Fibroblast of lung (primary cell): ENCODE results near the gene FBRSL1. TPM values are rescaled to one million over a fixed set of nuclear protein-coding genes. Genes with fewer than 3 reads are reported as not detected.
"Not testable (repeated sequence)": the region's sequence is repeated elsewhere in the genome, so short reads cannot be mapped to it uniquely, and the experiment has no call there.

Experiments used
- DNase-seq, 2 donors: peaks; one replicate each; pipeline versions ENCODE4 v3.0.0 to v3.0.0-alpha.2; 2010; ENCODE audit warnings: low read depth in 2 of 2
- H2AFZ ChIP-seq: 2 replicates; pipeline ENCODE4 v1.5.1; 2012; ENCODE audit warnings: low read length, control low read depth, inconsistent platforms
- H3K27ac ChIP-seq: 2 replicates; pipeline ENCODE4 v1.5.1; 2011; ENCODE audit warnings: low read length, control low read depth; ENCODE audit not compliant: insufficient read depth
- H3K27me3 ChIP-seq: 2 replicates; pipeline ENCODE4 v1.5.1; 2011; ENCODE audit warnings: mild to moderate bottlenecking, low read length; ENCODE audit not compliant: control insufficient read depth, insufficient read depth
- H3K36me3 ChIP-seq: 2 replicates; pipeline ENCODE4 v1.5.1; 2011; ENCODE audit warnings: low read length; ENCODE audit not compliant: control insufficient read depth, insufficient read depth
- H3K4me1 ChIP-seq: 2 replicates; pipeline ENCODE4 v1.5.1; 2011; ENCODE audit warnings: low read length; ENCODE audit not compliant: control insufficient read depth, insufficient read depth; ENCODE audit errors: extremely low read depth
- H3K4me2 ChIP-seq: 2 replicates; pipeline ENCODE4 v1.5.1; 2011; ENCODE audit warnings: low read length, control low read depth; ENCODE audit not compliant: insufficient read depth; ENCODE audit errors: extremely low read depth
- H3K4me3 ChIP-seq, 4 experiments: fragments of 200-600 bp in 1 of 4; sonication (generic) in 1 of 4; replicated peaks in 1 of 4; 2 replicates each; pipeline ENCODE4 v1.5.1; 2011 to 2016; ENCODE audit warnings: low read length in 4 of 4, low read depth in 3 of 4, mild to moderate bottlenecking in 3 of 4, control low read depth in 2 of 4, inconsistent platforms in 1 of 4, mixed read lengths in 1 of 4; ENCODE audit not compliant: insufficient read depth in 1 of 4; ENCODE audit errors: control extremely low read depth in 1 of 4
- H3K79me2 ChIP-seq: 2 replicates; pipeline ENCODE4 v1.5.1; 2012; ENCODE audit warnings: mild to moderate bottlenecking, low read length, inconsistent platforms; ENCODE audit not compliant: control insufficient read depth, insufficient read depth
- H3K9ac ChIP-seq: 2 replicates; pipeline ENCODE4 v1.5.1; 2011; ENCODE audit warnings: mild to moderate bottlenecking, low read length, control low read depth; ENCODE audit not compliant: insufficient read depth
- H3K9me3 ChIP-seq: 2 replicates; pipeline ENCODE4 v1.5.1; 2012; ENCODE audit warnings: low read depth, low read length; ENCODE audit not compliant: control insufficient read depth, insufficient read depth
- H4K20me1 ChIP-seq: 2 replicates; pipeline ENCODE4 v1.5.1; 2011; ENCODE audit warnings: low read length; ENCODE audit not compliant: control insufficient read depth, insufficient read depth; ENCODE audit errors: extremely low read depth
- CTCF ChIP-seq, 2 donors: IDR thresholded peaks in 1 of 2; conservative IDR thresholded peaks in 1 of 2; 1 replicate in 1 of 2; 2 replicates in 1 of 2; pipeline ENCODE4 v1.5.1; 2011 to 2012; ENCODE audit warnings: low read length in 2 of 2, control low read depth in 1 of 2, inconsistent platforms in 1 of 2, low read depth in 1 of 2, mild to moderate bottlenecking in 1 of 2
- EZH2 ChIP-seq: IDR thresholded peaks from 2 replicates; pipeline ENCODE4 v1.5.1; 2012; ENCODE audit warnings: low read length, control low read depth, mild to moderate bottlenecking; ENCODE audit errors: missing control alignments
- polyA minus RNA-seq: library from RNA; depleted of rRNA, polyadenylated mRNA; stranded (reverse); fragments of >200 nt; gene quantifications from 2 replicates; pipeline ENCODE4 v1.2.3, GENCODE V29; 2011; ENCODE audit warnings: low replicate concordance
- polyA plus RNA-seq, 2 donors: library from polyadenylated mRNA; depleted of rRNA in 1 of 2; stranded (reverse) in 1 of 2; unstranded in 1 of 2; fragments of >200 nt; gene quantifications; 2 replicates each; pipeline ENCODE4 v1.2.1, GENCODE V29; 2011 to 2012; ENCODE audit warnings: missing spikeins in 1 of 2
- total RNA-seq: library from RNA; depleted of rRNA; stranded (reverse); fragments of >200 nt; gene quantifications from 2 replicates; pipeline ENCODE4 v1.2.1, GENCODE V29; 2014

FBRSL1 gene
- total RNA-seq = 1.8 and 2.1 TPM in 2 replicates
- polyA plus RNA-seq = 1.4 and 2.3 TPM in 2 replicates
- polyA plus RNA-seq (2012) = 15.6 and 23.0 TPM in 2 replicates
- polyA minus RNA-seq = 1.9 and 24.2 TPM in 2 replicates

DNA sequence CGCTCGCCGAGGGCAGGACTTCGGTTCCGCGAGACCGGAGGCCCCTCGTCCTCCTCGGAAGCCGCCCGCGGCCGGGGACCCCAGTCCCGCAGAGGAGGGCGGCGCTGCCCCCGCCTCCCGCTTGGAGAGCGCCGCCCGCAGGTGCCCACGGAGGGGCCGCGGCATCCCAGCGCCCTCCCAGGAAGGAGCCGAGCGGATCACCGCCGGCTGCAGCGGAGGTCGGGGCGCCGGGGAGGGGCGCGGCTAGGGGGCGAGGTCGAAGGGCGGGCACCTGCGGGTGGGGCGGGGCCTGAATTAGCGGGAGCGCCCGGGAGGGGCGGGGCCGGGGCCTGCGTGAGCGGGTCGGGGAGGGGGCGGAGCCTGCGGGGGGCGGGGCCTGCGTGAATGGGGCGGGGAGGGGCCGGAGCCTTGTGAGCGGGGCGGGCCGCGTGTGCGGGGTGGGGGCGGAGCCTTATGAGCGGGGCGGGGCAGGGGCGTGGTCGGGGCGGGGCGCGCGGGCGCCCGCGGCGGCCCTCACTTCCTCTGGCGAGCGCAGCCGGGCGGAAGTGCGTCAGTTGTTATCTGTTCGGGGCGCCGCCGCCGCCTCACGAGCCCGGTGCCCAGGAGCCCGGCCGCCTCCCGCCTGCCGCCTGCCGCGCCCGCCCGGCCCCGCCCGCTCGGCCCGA, at the start of gene FBRSL1:
Gene FBRSL1, plus strand, starts transcription at position 550 of the 665 bp plus-strand sequence.
- no peak within 1 kb of the TSS for H2AFZ ChIP-seq
- TF ChIP-seq CTCF (conservative IDR thresholded peaks at IDR 0.05 in 1 of 2, IDR thresholded peaks at IDR 0.05 in 1 of 2; ENCODE audit: low read depth in 1 of 2, low read length in 2 of 2) (no peak), EZH2 (no peak)
- H3K4me2 ChIP-seq = peak within 1 kb of the TSS; percentile 95
- H3K27me3 ChIP-seq = no peaks in the 10 kb centered on the region
- H3K4me3 ChIP-seq = peak within 1 kb of the TSS; percentile 72 to 89 (median 76)
- no peaks in the 10 kb centered on the region for H3K4me1 ChIP-seq
- H3K9me3 ChIP-seq = no peaks in the 10 kb centered on the region
- no peaks in the 10 kb centered on the region for H4K20me1 ChIP-seq
- H3K27ac ChIP-seq = no peak within 1 kb of the TSS
- H3K79me2 ChIP-seq = peaks cover 36% of the 10 kb centered on the region
- H3K36me3 ChIP-seq = no peaks in the 10 kb centered on the region
- DNase-seq = peak; percentile 73 to 84
- peak within 1 kb of the TSS; percentile 70 for H3K9ac ChIP-seq

- H3K36me3 ChIP-seq, H3K4me1 ChIP-seq, H3K4me2 ChIP-seq, H3K27ac ChIP-seq, H3K4me3 ChIP-seq, DNase-seq, H3K79me2 ChIP-seq, H3K27me3 ChIP-seq, H3K9ac ChIP-seq, H2AFZ ChIP-seq, H4K20me1 ChIP-seq, H3K9me3 ChIP-seq: not testable (repeated sequence)
These were observed 49.5 kb upstream of the FBRSL1 start for GRCh38 chr12:132440420-132440819.

DNA sequence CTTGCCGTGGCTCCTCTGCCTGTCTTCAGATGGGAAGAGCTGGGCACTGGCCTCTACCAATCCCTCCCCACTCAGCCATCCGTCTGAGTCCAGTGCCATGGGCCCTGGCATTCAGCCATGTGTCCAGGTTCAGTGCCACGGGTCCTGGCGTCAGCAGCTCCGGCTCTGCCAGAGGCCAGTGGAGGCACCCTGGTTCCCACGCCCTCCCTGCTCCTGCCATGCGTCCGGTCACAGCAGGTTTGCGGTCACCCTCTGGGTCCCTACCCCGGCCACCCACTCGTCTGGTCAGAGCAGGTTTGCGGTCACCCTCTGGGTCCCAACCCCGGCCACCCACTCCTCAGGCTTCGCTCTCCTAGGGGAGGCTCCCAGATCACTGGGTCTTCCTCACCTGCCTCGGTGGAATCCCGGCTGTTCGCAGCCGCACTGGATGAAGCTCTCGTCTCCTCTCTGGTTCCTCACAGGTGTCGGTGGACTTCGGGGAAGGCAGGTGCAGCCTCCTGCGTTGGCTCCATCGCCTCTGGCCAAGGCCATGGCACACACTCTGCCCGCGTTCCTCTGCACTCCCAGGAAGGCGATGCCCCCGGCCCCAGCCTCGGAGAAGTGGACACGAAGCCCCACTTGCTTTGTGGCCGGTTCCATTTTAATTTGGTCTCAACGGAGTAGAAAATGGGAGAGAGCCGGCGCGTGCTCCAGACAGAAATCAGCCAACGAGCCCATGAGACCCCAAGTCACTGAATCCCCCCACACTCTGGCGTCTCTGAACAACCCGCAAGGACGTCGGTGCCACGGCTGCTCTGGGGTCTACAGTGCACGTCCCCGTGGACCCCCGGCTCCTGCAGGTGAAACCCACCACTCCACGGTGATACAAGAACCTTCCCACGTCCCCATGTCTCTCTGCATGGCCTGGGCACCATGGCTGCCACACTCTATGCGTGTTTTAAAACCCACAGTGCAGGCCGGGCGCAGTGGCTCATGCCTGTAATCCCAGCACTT, 47.8 kb upstream of the FBRSL1 start:
- Histone ChIP-seq H2AFZ (no peak overlapping the region), H4K20me1 (no peaks in the 10 kb centered on the region), H3K36me3 (no peaks in the 10 kb centered on the region), H3K9me3 (no peaks in the 10 kb centered on the region), H3K27ac (no peak overlapping the region), H3K4me2 (no peak overlapping the region), H3K79me2 (no peaks in the 10 kb centered on the region), H3K9ac (no peak overlapping the region), H3K4me3 (no peak overlapping the region), H3K27me3 (peaks cover 2% of the 10 kb centered on the region), H3K4me1 (no peaks in the 10 kb centered on the region)
- TF ChIP-seq EZH2 = no peak
- TF ChIP-seq CTCF (conservative IDR thresholded peaks at IDR 0.05 in 1 of 2, IDR thresholded peaks at IDR 0.05 in 1 of 2; ENCODE audit: low read depth in 1 of 2, low read length in 2 of 2) = no peak
- no peak for DNase-seq
